Embryonic facial prominence (tissue), 1 donor: Measurements from ENCODE around the gene ATXN8OS.
"Not testable (repeated sequence)": the region's sequence is repeated elsewhere in the genome, so short reads cannot be mapped to it uniquely, and the experiment has no call there.

Experiments
- DNase-seq: peaks from one replicate; pipeline ENCODE4 v3.0.0-alpha.2; 2016; ENCODE audit errors: extremely low spot score

The ATXN8OS gene

GRCh38 chr13:70107498-70108281, at the start of gene ATXN8OS:
TSS of gene ATXN8OS (plus strand) at chr13:70107826.
- no peak for DNase-seq

DNA sequence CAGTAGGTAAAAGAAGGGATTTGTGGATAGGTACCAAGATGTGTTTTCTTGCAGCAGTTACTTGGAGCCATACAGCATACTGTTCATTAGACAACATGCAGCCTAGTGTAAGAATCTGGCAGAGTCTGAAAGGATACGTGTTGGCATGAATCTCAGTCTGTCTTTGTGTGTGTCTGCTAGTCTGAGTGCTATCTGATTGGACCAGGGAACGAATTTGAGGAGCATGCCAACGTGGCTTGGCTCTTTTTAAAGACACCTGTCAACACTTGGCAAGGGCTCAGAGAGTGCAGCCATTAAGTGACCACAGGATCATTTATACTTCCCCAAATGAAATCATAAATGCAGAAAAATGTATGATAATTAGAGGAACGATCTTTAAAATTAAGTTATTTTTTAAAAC, 27.6 kb upstream of the ATXN8OS start:
- DNase-seq = no peak

GRCh38 chr13:70087247-70087646, 20.4 kb upstream of the ATXN8OS start:
- no peak for DNase-seq

- no peak for DNase-seq
Measured at GRCh38 chr13:70088926-70089325, 18.7 kb upstream of the ATXN8OS start.

DNA sequence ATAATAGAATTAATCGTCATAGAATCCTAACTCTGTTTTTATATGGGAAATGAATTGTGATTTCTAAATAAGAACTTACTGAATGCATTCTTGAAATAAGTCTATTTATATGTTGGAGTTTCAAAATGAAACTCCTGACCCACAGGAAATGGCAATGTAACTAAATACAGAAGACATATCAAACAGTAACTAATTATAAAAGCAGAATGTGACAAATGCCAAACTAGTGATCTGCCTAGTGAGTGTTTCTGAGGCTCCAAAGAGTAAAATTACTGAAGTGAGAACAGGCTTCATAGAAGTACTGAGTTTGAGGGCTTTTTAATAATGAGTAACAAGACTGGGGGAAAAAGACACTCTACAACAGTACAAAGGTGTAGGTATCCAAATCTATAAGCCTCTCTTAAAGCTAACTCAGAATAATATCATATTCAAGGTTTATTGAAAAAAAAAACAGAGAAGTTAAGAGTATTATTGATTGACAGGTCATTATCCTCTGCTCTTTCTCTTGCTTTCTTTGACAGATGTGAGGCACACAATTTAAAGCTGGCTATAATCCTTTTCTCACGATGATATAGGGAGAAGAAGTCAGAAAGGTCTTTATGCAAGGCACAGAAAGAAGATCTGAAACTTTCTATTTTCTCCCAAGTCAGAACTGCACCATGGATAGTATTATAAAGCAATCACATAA, 17.4 kb upstream of the ATXN8OS start:
- no peak for DNase-seq

- no peak for DNase-seq
Measured at GRCh38 chr13:70098669-70099068, 9.0 kb upstream of the ATXN8OS start.

DNA sequence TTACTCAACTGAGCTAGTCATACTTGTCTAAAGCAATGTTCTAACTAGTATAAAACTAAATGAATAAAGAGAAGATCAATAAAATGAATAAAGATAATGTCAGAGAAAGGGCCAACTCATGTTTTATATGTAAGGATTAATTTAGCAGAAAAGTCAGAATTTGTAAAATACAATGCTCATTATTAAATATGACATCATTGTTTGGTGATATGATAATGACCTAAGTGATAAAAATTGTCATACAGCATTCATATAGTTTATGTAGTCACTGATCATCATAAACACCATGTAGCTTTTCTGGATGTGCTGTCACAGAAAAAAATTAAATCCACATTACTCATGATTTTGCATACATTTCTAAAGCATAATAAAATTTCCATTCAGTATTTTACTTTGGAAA, 3.1 kb upstream of the ATXN8OS start:
- no peak for DNase-seq

DNA sequence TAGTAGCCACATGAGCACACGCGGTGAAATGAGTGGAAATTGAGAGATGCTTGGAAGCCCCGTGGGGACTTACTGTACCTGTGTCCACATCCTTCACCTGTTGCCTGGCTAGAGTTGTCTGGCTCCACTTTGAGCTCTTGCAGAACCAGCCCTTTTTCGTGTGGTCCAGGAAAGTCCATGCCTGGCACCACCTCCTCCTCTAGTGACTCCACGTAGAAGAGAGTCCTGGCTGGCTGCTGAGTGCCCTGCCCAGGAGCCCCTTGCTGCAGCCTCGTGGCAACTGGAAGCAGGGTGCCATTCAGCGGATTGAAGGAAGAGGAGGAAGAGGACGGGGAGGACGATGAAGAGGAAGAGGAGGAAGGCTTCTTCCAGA, 515 bp upstream of the ATXN8OS start:
- DNase-seq = no peak

GRCh38 chr13:70108356-70109105, 905 bp downstream of the ATXN8OS start, which contains the start of gene KLHL1:
TSS of gene KLHL1 (minus strand) at chr13:70108452. CDS start at chr13:70107699, 753 bp downstream.
- no peak for DNase-seq

DNA sequence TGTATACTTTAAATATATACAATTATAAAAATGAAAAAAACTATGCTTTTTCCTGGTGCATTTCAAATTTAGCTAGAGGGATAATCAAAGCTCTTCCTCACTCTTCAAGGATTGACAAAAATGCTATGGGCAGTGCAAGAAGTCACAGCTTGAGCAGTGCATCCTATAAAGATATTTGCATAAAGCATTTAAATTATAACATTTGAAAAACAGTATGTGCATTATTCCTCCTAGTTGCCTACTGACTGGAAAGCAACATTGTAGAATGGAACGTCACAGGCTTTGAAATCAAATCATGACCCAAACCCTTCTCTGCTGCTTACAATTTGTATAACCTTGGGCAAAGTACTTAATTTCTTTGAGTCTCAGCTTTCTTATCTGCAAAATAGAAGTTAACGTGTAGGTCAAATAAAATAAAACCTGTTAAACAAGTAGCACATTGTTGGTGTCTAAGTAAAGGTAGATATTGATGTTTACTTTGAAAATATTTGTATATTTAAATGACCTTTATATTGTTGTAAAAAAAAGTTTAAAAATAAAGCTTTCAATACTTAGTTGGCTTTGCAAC, 9.8 kb downstream of the ATXN8OS start:
- DNase-seq = no peak

GRCh38 chr13:70125693-70126092, 18.1 kb downstream of the ATXN8OS start:
- DNase-seq = no peak

DNA sequence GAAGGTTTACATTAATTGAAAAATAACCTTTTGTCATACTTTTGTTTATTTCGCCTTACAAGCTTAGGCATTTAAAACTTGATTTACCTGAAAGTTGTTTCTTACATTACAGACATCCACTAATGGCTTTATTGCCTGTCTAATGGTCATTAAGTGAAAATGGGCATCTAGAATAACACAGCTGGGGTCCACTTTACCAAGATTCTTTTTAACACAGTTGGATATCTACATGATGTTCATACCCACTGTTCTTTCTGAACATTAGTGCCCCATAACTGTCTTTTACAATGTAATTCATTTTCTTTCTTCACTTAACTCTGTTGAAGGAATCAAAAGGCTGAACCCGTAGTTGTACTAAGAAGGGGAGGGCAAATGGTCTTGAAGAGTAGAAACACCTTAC, 20.5 kb downstream of the ATXN8OS start:
- DNase-seq = no peak

- not testable (repeated sequence) for DNase-seq
Measured at GRCh38 chr13:70142658-70143057, 35.0 kb downstream of the ATXN8OS start.

DNA sequence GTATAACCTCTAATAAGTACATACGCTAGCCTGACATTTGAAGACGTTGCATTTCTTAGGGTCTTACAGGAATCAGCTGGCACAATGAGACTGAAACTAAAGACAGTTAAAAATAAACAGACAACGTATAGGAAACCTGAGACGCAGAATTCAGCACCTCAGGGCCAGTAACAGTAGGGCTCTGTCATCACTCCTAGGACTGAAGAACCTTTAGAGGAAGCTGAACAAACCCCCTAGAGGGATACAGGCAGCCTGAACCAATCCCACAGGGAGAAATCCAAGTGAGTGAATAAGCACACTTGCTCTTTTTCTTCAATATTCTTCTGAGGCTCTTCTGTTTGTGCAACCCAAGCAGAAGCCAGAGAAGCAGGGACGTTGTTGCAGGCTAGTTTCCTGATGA, 54.5 kb downstream of the ATXN8OS start:
- DNase-seq = no peak

DNA sequence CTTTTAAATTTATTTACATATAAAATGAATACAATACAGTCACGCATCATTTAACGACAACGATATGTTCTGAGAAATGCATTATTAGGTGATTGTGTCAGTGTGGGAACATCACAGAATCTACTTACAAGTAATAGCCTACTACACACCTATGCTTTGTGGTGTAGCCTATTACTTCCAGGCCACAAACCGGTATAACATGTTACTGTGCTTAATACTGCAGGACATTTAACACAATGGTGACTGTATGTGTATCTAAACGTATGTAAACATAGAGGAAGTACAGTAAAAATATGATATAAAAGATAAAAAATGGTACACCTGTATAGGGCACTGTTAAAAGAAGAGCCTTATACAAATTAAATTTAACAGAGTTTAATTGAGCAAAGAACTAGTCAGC, 63.1 kb downstream of the ATXN8OS start:
- no peak for DNase-seq

DNA sequence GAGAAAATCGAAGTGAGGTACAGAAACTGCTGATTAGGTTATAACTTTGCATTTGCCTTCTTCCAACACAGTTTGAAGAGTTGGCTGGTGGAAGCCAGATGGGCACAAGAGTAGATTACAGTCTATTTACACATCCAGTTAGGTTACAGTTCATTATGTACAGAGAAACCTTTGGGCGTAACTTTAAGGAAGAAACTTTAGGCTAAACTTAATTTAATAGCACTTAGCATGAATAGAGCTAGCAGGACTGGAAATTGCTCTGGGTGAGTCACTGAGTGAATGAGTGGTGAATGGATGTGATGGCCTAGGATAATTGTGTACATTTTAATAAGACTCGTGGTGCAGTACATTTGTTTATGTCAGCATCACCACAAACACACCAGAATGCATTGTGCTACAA, 63.5 kb downstream of the ATXN8OS start:
- DNase-seq = no peak

GRCh38 chr13:70172946-70173597, 65.4 kb downstream of the ATXN8OS start:
- no peak for DNase-seq

DNA sequence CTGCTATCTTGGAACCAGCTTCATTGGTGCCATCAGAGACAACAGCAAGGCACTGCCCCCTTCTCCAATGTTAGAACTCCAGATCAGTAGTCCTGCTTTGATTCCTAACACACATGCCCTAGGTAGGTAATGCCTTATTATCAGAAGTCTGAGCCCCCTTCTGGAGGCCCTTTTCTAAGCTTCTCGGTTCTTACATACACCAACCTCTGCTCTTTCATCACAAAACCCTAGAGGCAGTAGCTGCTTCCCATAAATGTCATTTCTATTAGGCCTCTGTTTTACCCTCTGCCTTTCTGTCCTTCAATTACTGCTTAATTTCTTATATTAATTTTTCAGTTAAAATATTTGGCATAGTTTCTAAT, 66.0 kb downstream of the ATXN8OS start:
- DNase-seq = no peak

DNA sequence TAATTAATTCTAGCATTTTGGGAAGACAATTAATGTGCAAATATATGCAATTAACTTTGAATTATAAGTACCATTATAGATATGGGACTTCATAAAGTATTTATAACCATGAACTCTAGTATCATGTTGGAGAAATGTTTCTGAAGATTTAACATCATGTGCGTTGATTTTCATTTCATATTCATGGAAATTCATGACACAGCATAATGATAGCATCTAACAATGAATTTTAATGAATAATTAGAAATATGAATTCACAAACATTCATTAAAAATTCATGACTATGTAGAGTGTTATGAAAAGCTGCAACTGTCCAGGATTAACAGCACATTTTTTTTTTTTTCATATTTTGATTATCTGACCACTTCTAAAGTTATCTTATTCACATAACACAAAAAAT, 70.7 kb downstream of the ATXN8OS start:
- DNase-seq = no peak
